T47D (cell line): Measurements from ENCODE around the gene DHRS9.

Experiments
- DNase-seq, 2 experiments: peaks; one replicate each; pipeline versions ENCODE4 v3.0.0 to v3.0.0-alpha.2; 2011 to 2012; ENCODE audit warnings: low read depth in 1 of 2, low spot score in 1 of 2
- JUND ChIP-seq: IDR thresholded peaks from 2 replicates; pipeline ENCODE4 v1.6.1; 2012; ENCODE audit warnings: low read depth
- in situ Hi-C: cut with HindIII; loops from 2 replicates; pipeline ENCODE4 v1.10.0; 2016; ENCODE audit warnings: low sequenced_read_pairs, low pct_unique_long_range_greater_than_20kb

DHRS9 gene

DNA sequence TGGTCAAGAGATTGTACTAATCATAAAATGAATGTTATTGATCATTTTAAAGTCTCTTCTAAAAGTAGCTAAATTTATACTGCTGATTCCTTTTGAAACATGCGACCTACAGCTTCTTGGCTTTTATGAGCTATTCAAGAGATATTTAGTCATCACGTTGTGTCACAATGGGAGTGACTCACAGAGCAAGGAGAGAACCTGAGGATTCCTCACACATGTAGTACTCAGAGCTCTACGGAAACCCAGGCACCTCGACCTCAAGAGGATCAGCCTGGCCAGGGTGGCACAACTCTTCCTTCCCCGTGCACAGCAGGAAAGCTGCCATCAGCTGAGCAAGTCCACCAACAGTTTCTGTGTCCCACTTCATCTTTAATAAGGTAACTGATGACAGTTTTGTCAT is at the start of gene DHRS9:
DHRS9 (plus strand) TSS at position 223 of the 400 bp plus-strand sequence. CDS start 12,019 bp downstream, outside the sequence.
- in situ Hi-C loops = no loop called here
- DNase-seq = no peak
- TF ChIP-seq JUND = no peak

DNA sequence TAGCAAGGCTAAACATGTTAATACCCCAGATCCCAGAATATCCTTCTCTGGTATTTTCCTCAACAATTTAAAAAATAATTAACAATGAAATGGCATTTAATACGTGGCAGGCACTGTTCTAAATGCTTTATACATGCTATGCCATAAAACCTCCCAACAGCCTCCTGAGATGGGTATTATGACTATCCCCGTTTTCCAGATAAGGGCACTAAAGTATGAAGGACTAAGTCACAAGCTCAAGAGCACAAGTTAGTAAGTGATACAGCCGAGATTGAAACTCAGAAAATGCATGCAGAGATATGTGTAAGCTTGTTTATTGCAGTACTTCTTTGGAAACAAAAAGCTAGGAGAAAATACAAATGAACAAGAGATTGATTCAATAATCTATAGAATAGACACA is 46.2 kb upstream of the DHRS9 start:
- no peak for TF ChIP-seq JUND

DNA sequence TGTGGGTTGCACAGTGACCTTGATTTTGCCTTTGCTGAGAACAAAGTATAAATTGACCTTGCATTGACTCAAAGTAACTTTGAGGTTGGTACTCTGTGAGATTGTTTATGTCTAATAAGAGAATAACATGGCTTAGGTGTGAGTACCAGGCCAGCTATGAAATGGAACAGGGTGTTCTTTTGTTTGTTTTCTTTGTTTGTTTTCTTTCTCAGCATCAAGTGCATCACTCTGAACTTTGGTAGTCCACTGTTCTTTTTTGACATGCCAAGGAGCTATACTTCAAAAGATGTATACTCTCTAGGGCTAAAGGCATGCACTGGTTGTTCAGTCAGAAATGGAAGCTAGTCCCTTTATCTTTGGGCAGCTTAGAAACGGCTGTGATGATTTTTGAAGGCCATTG is 43.3 kb upstream of the DHRS9 start:
- in situ Hi-C loops = no loop called here
- TF ChIP-seq JUND = no peak
- no peak for DNase-seq

More for the DNA sequence above, 46.2 kb upstream of the DHRS9 start:
- in situ Hi-C loops = no loop called here
- no peak for DNase-seq

DNA sequence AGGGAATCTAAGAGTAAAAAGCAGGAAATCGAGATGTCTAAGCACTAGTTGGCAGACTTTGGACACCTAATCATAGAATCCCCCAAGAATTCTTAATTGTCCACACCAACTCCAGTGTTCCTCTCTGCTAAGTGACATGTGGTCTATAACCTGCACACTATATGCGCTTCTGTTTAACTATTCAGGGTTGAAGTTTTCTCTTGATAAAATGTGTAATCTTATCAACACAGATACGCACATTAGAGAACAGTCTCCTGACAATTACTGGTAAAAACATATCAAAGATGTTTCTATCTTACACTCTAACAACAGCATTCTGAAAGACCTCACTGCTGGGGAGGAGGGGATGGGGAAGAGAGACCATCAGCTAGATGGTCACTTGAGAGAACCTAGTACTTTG is 42.1 kb upstream of the DHRS9 start:
- no peak for TF ChIP-seq JUND
- in situ Hi-C loops = no loop called here
- DNase-seq = no peak

DNA sequence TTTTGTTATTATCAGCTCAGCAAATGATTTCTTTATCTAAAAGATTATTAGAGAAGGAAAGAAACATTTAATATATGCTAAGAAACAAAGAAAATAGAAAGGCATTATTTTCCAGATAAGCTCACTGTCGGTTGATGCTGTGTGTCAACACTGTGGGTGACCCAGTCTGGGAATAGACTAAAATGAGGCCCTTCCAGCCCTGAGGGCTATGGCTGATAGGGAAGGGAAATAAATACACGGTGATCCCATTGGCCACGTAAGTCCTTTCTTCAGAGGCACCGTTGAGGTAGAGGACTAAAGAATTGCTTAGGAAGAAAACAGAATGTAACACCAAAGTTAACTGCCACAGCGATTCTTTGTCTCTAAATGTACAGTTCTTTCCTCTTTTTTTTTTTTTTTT is 40.0 kb upstream of the DHRS9 start:
- DNase-seq = no peak
- in situ Hi-C loops = no loop called here
- TF ChIP-seq JUND = no peak

DNA sequence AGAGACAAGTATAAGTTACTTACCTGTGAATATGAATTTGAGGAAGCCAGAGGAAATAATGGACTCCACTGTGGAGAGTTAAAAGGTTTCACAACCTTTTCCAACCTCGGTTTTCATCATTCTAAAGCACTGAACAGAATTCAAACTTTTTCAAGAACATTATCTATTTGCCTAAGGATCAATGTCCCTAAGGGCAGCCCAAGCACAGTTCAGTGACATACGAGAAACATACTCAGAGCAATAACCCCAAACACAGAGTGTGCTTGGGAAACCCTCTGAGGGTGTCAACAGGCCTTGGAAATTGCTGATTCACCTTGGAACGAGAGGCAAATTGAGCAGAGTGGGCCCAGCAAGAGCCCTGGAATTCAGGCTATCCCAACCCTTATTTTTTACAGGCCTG is 38.2 kb upstream of the DHRS9 start, which contains the start of gene ABCB11:
ABCB11 (minus strand) TSS at position 123 of the 400 bp plus-strand sequence. CDS start 13,199 bp downstream, outside the sequence.
- in situ Hi-C loops = no loop called here
- TF ChIP-seq JUND = no peak
- no peak for DNase-seq

DNA sequence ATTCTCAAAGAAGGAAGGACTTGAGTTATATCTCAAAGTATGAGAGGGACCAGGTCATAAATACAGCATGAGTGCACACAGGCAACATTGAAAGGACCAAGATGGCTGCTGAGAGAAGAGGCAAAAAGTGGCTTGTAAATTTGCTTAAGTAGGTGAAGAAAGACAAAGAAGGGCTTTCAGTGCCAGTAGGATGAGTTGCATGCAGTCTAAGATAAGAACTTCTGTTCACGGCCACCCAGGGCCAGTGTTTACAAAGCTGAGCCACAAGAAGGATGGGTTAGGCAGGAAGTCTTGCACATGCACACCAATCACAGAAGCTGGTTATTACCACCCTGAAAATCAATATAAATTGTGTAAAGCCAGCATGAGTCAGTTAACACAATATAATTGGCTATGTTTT is 35.1 kb upstream of the DHRS9 start:
- DNase-seq = no peak
- no peak for TF ChIP-seq JUND
- in situ Hi-C loops = no loop called here

DNA sequence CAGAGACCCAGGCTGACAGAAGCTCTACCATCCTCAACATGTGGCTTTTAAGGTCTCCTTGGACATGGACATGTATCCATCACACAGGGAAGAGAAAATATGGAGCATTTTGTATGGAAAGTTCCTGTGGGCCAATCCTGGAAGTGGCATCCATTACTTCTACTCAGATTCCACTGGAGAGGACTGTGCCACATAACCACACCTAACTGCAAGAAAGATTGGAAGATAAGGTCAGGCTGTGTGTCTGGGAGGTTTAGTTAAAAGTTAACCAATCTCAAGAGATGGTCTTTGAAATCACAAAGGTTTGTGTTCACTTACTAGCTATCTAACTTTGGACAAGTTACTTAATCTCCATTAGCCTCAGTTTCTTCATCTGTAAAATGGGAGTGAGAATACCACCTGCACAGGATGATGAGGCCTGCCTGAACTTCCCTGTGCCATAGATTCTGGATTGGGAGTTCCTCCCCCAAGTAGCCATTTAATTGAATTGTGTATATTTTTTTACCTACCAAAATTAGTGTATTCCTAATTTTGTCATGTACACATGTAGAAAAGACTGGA is 34.3 kb upstream of the DHRS9 start:
- in situ Hi-C loops = no loop called here
- no peak for TF ChIP-seq JUND
- no peak for DNase-seq

DNA sequence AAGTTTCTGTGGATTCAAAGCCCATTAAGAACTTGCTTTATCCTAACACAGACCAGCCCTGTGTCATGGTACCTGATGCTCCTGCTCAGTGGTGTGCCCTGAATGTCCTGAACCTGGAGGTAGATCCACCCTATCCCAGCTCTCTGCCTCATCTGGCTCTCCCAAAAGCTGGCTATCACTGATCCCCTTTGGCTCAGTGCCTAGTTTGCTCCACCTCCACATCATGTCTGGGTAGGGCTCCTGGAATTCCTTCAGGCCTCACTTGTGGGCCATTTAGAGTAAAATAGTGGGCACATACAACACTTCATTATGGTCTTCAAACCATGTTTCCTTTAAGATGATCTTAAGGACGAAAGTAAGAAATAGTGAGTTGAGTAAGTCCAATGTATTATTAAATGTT is 33.5 kb upstream of the DHRS9 start:
- in situ Hi-C loops = no loop called here
- DNase-seq = no peak
- TF ChIP-seq JUND = no peak

DNA sequence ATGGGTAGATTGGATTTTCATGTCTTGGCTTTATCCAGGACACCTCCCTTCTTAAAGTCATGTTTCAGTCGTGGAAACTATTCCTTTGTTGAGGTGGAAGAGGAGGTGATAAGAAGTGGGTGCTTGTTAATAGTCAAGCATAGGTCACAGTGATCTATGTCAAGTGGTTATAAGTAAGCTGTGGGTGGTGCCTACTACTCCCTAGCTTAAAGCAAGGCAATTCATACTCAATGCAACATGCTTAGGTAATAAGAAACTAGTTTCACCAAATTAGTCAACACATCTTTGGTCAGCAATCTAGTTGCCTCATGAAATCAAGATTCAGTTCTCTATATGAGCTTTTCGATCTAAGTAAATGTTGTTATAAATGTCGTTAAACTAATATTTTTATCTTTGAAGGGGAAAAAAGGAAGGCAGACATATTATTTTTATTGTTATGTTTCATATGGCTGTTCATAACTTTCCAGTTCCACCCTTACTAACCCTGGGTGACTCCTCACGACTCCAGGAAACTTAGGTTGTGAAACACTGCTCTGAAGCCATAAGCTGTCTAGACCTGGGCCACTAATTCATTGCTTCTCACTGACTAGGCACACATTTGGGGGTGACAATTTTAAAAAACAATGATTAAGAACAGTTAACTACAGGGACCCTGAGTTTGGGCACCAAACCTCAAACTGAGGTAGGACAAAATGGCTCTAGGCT is 32.5 kb upstream of the DHRS9 start:
- TF ChIP-seq JUND = no peak
- in situ Hi-C loops = no loop called here
- DNase-seq = no peak

DNA sequence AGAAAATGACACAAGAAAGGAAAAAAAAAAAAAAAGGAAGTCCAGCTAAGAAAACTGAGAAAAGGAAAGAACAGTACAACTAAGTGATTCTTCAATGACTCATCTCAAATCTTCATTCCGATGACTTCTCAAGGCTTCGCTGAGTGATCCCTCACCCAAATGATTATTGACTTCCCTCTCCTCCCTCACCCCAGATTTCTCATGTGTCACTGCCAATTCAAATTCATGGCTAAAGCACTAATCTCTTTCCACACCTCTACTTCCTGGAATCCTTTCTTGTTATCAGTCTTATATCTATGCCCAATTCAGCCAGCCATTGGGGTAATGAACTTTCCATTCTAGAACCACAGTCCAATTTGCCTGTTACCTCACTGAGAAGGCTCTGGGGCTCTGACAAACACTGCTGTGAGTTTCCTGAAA is 31.0 kb upstream of the DHRS9 start:
- no peak for DNase-seq

DNA sequence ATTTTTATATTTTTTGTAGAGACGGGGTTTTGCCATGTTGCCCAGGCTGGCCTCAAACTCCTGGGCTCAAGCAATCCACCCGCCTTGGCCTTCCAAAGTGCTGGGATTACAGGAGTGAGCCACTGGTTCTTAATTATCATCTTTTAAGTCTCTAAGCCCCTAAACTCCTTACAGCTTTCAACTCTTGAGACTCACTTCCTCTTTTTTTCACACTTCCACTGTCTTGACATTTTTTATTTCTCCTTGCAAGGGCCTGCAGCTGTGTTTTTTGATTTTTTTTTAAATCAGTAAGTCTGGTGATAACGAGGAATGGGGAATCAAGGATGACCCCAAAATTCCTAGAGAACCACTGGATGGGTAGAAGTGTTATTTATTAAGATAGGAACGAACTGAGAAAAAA is 29.7 kb upstream of the DHRS9 start:
- in situ Hi-C loops = no loop called here
- DNase-seq = no peak
- TF ChIP-seq JUND = no peak

More for the DNA sequence above, 31.0 kb upstream of the DHRS9 start:
- in situ Hi-C loops = no loop called here
- no peak for TF ChIP-seq JUND

DNA sequence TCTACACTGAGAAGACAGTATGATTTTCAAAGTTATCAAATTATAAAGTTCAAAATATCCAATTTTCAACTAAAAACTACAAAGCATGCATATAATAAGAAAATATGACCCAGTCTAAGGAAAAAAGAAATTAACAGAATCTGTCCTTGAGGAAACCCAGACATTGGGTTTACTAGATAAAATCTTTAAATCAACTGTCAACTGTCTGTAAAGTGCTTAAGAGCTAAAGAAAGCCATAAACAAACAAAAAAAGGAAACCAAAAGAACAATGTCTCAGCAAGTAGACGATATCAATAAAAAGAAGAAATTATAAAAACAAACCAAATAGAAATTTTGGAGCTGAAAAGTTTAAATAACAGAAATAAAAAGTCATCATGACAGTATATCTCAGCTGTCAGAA is 27.8 kb upstream of the DHRS9 start:
- in situ Hi-C loops = no loop called here
- DNase-seq = no peak
- TF ChIP-seq JUND = no peak

DNA sequence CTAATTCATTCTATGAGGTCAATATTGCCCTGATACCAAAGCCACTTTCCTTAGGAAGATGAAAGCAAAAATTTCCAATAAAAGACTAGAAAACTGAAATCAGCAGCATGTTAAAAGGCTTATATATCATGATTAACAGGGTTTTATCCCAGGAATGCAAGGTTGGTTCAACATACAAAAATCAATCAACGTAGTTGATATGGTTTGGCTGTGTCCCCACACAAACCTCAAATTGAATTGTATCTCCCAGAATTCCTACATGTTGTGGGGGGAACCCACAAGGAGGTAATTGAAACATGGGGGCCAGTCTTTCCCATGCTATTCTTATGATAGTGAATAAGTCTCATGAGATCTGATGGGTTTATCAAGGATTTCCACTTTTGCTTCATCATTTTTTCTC is 26.5 kb upstream of the DHRS9 start:
- in situ Hi-C loops = no loop called here
- DNase-seq = no peak
- TF ChIP-seq JUND = no peak
